Endothelial cell of umbilical vein (primary cell): ENCODE measurements around the gene SLFN13. TPM values are rescaled to one million over a fixed set of nuclear protein-coding genes. Genes with fewer than 3 reads are reported as not detected.

Experiments
- BruUV-seq: library from RNA; stranded (reverse); fragments of 400-500 nt; replicated peaks from 2 replicates; lab custom pipeline; 2021; lab: Mats Ljungman, UMichigan
- CTCF ChIA-PET: fragments of 300-600, 350-600 bp; sonication (Branson Sonifier 250); formaldehyde crosslinking; loops from one replicate; lab custom pipeline; 2021; ENCODE audit warnings: antibody characterized with exemption, inconsistent platforms; lab: Charles Lee
- POLR2A ChIA-PET: fragments of 300-600, 350-600 bp; sonication (Branson Sonifier 250); formaldehyde crosslinking; loops from one replicate; lab custom pipeline; 2021; ENCODE audit warnings: antibody characterized with exemption, inconsistent platforms; lab: Charles Lee
- DNase-seq: peaks from one replicate; pipeline ENCODE4 v3.0.0-alpha.2; 2011; ENCODE audit warnings: low read depth, low spot score
- FAIRE-seq: peaks from 2 replicates; lab custom pipeline; 2011; peaks lifted over from hg19 to GRCh38; lab: Jason Lieb, UNC
- H2AFZ ChIP-seq: 2 replicates; pipeline ENCODE4 v1.6.0; 2012; ENCODE audit warnings: low read depth, low read length, control low read depth, inconsistent platforms
- H3K27ac ChIP-seq: 2 replicates; pipeline ENCODE4 v1.5.1; 2011; ENCODE audit warnings: low read depth, mild to moderate bottlenecking, control low read depth, low read length, moderate library complexity; ENCODE audit not compliant: insufficient read depth
- H3K27me3 ChIP-seq, 2 experiments: 2 replicates each; pipeline versions ENCODE4 v1.6.0 to v1.6.1; 2011; ENCODE audit warnings: low read length in 2 of 2, mixed read lengths in 1 of 2; ENCODE audit not compliant: control insufficient read depth in 2 of 2, insufficient read depth in 2 of 2
- H3K36me3 ChIP-seq, 2 experiments: 2 replicates in 1 of 2; 3 replicates in 1 of 2; pipeline ENCODE4 v1.5.1; 2011; ENCODE audit warnings: low read length in 2 of 2, mild to moderate bottlenecking in 1 of 2, moderate library complexity in 1 of 2; ENCODE audit not compliant: control insufficient read depth in 2 of 2, insufficient read depth in 2 of 2; ENCODE audit errors: extremely low read depth in 1 of 2
- H3K4me1 ChIP-seq: 3 replicates; pipeline ENCODE4 v1.5.1; 2011; ENCODE audit warnings: mild to moderate bottlenecking, low read length; ENCODE audit not compliant: control insufficient read depth, insufficient read depth; ENCODE audit errors: extremely low read depth
- H3K4me2 ChIP-seq: 2 replicates; pipeline ENCODE4 v1.6.1; 2011; ENCODE audit warnings: low read length, control low read depth, mixed read lengths; ENCODE audit not compliant: insufficient read depth
- H3K4me3 ChIP-seq, 3 experiments: fragments of 200-600 bp in 1 of 3; sonication (generic), shearing (Covaris generic) in 1 of 3; replicated peaks in 1 of 3; 2 replicates each; pipeline ENCODE4 v1.5.1; 2011 to 2016; ENCODE audit warnings: control low read depth in 3 of 3, low read length in 3 of 3, mild to moderate bottlenecking in 2 of 3, inconsistent platforms in 1 of 3, low read depth in 1 of 3, moderate library complexity in 1 of 3; ENCODE audit not compliant: insufficient read depth in 1 of 3
- H3K79me2 ChIP-seq: 2 replicates; pipeline ENCODE4 v1.6.0; 2012; ENCODE audit warnings: low read length, inconsistent platforms; ENCODE audit not compliant: control insufficient read depth, insufficient read depth
- H3K9ac ChIP-seq: replicated peaks from 2 replicates; pipeline ENCODE3; 2011; ENCODE audit warnings: low read length, control low read depth; ENCODE audit not compliant: insufficient read depth; ENCODE audit errors: extremely low read depth
- H3K9me1 ChIP-seq: replicated peaks from 3 replicates; pipeline ENCODE4 v1.6.0; 2011; ENCODE audit warnings: mild to moderate bottlenecking, low read length; ENCODE audit not compliant: control insufficient read depth, insufficient read depth; ENCODE audit errors: extremely low read depth
- H3K9me3 ChIP-seq: replicated peaks from 2 replicates; pipeline ENCODE4 v1.5.1; 2012; ENCODE audit warnings: low read length, inconsistent platforms; ENCODE audit not compliant: control insufficient read depth, insufficient read depth
- H4K20me1 ChIP-seq: replicated peaks from 2 replicates; pipeline ENCODE3; 2011; ENCODE audit warnings: mild to moderate bottlenecking, low read length; ENCODE audit not compliant: control insufficient read depth, insufficient read depth; ENCODE audit errors: extremely low read depth
- CTCF ChIP-seq, 2 donors: IDR thresholded peaks; 1 replicate in 1 of 2; 2 replicates in 1 of 2; pipeline ENCODE4 v1.5.1; 2011; ENCODE audit warnings: low read length in 2 of 2, mild to moderate bottlenecking in 2 of 2, moderate library complexity in 2 of 2, control low read depth in 1 of 2, inconsistent platforms in 1 of 2, low read depth in 1 of 2; ENCODE audit not compliant: insufficient read depth in 1 of 2; ENCODE audit errors: extremely low read depth in 1 of 2
- EZH2 ChIP-seq: IDR thresholded peaks from 2 replicates; pipeline ENCODE4 v1.6.1; 2012; ENCODE audit warnings: borderline replicate concordance, low read depth, mild to moderate bottlenecking, moderate library complexity, low read length, inconsistent platforms; ENCODE audit not compliant: severe bottlenecking
- FOS ChIP-seq: IDR thresholded peaks from 2 replicates; pipeline ENCODE4 v1.6.1; 2011; ENCODE audit warnings: mild to moderate bottlenecking, low read length, moderate library complexity, borderline replicate concordance; ENCODE audit not compliant: insufficient read depth
- GATA2 ChIP-seq: IDR thresholded peaks from 2 replicates; pipeline ENCODE4 v1.7.0; 2011; ENCODE audit warnings: low read depth, mild to moderate bottlenecking, moderate library complexity, mixed read lengths, low read length; ENCODE audit not compliant: insufficient read length, insufficient read depth
- JUN ChIP-seq: IDR thresholded peaks from 2 replicates; pipeline ENCODE4 v1.6.1; 2011; ENCODE audit warnings: borderline replicate concordance, low read depth; ENCODE audit not compliant: insufficient read length, insufficient read depth
- MAX ChIP-seq: IDR thresholded peaks from 2 replicates; pipeline ENCODE4 v1.6.1; 2011; ENCODE audit not compliant: insufficient read depth, insufficient read length
- MYC ChIP-seq: IDR thresholded peaks from one replicate; pipeline ENCODE4 v1.6.1; 2011; ENCODE audit warnings: mild to moderate bottlenecking, low read depth, low read length
- POLR2A ChIP-seq: IDR thresholded peaks from 2 replicates; pipeline ENCODE4 v1.6.1; 2012; ENCODE audit warnings: low read depth, mild to moderate bottlenecking, control low read depth, low read length
- POLR2AphosphoS5 ChIP-seq: IDR thresholded peaks from 2 replicates; pipeline ENCODE4 v1.6.1; 2012; ENCODE audit warnings: low read depth, mild to moderate bottlenecking, control low read depth, low read length, moderate library complexity; ENCODE audit not compliant: insufficient read depth
- dilution Hi-C: fragments of 300-500 bp; cut with MboI; formaldehyde crosslinking; loops from one replicate; pipeline ENCODE4 v1.15.0; 2019; ENCODE audit warnings: low sequenced_read_pairs; ENCODE audit not compliant: extremely low pct_ligation_motif_present
- intact Hi-C: fragments of 100-400 bp; cut with micrococcal nuclease; formaldehyde crosslinking; loops from one replicate; pipeline ENCODE4 v1.10.0; 2022
- polyA plus RNA-seq, 4 experiments: library from polyadenylated mRNA; depleted of rRNA in 3 of 4; stranded (reverse) in 3 of 4; unstranded in 1 of 4; fragments of >200 nt; gene quantifications; 2 replicates each; pipeline versions ENCODE4 v1.2.1 to v1.2.3, GENCODE V29; 2011 to 2012; ENCODE audit warnings: missing spikeins in 1 of 4
- total RNA-seq: library from RNA; stranded (reverse); gene quantifications from 2 replicates; pipeline ENCODE4 v1.2.3, GENCODE V29; 2021

Gene SLFN13
- total and polyA plus RNA-seq, 2 donors (not counting 3 experiments of a cell fraction or from before 2014, with no cell fraction given), result 2.3 to 13.7 TPM

DNA sequence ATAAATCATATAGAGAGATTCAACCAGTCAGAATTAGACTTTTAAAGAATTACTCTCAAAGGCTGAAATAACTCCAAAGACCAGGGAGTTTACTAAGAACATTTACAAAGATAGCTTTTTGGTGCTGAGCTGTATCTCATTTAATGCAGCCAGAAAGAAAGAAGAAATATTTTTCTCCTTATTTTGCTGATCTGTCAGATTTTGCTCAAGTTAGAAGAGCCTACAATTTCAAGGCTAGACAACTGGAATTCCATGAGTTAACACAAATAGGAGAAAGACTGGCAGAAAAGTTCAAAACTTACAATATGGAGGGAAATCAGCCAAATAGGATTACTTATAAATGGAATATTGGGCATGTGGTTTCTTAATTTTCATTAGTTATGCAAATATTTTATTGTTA, 10.1 kb downstream of the SLFN13 start:
- H3K9ac ChIP-seq, result no peak overlapping the region
- intact Hi-C loops (loop anchor here (10.0 kb wide), 1 partner anchor 264 kb away; no protein-coding TSS in a partner anchor), dilution Hi-C loops (no loop called here)
- H3K36me3 ChIP-seq, result no peaks in the 10 kb centered on the region
- no peak overlapping the region for H3K4me3 ChIP-seq
- POLR2A ChIA-PET, result no interaction called here
- H2AFZ ChIP-seq, result no peak overlapping the region
- DNase-seq (no peak), FAIRE-seq (no peak)
- H4K20me1 ChIP-seq, result no peaks in the 10 kb centered on the region
- no peaks in the 10 kb centered on the region for H3K9me1 ChIP-seq
- no peaks in the 10 kb centered on the region for H3K9me3 ChIP-seq
- no TSS peak for BruUV-seq
- H3K4me2 ChIP-seq, result no peak overlapping the region
- H3K4me1 ChIP-seq, result peaks cover 4% of the 10 kb centered on the region
- CTCF ChIA-PET, result interaction anchor here (0.9 kb wide), 1 partner anchor 309 kb away, joined by 3 read pairs; no protein-coding TSS in a partner anchor
- TF ChIP-seq CTCF (IDR thresholded peaks at IDR 0.05; ENCODE audit: extremely low read depth in 1 of 2, insufficient read depth in 1 of 2, low read depth in 1 of 2, low read length in 2 of 2) (no peak), JUN (no peak), GATA2 (no peak), EZH2 (no peak), POLR2A (no peak), POLR2AphosphoS5 (no peak), MYC (no peak), FOS (no peak), MAX (no peak)
- no peaks in the 10 kb centered on the region for H3K79me2 ChIP-seq
- no peak overlapping the region for H3K27ac ChIP-seq
- no peaks in the 10 kb centered on the region for H3K27me3 ChIP-seq
